Nephron progenitor cell (in vitro differentiated cells): ENCODE measurements around the gene CCDC91.

Experiments used
- DNase-seq: peaks from one replicate; pipeline ENCODE4 v3.0.0; 2021
- H3K27ac Mint-ChIP-seq: 2 replicates; pipeline ENCODE4 v1.8.0; 2021; ENCODE audit warnings: mild to moderate bottlenecking, moderate library complexity, mixed read lengths
- H3K27me3 Mint-ChIP-seq: 2 replicates; pipeline ENCODE4 v1.8.0; 2021; ENCODE audit warnings: mild to moderate bottlenecking, low read depth, mixed read lengths; ENCODE audit not compliant: poor library complexity
- H3K36me3 Mint-ChIP-seq: 2 replicates; pipeline ENCODE4 v1.8.0; 2021; ENCODE audit warnings: low read depth, mixed read lengths
- H3K4me1 Mint-ChIP-seq: 2 replicates; pipeline ENCODE4 v1.8.0; 2021; ENCODE audit warnings: mixed read lengths
- H3K4me3 Mint-ChIP-seq: 2 replicates; pipeline ENCODE4 v1.8.0; 2021; ENCODE audit warnings: mild to moderate bottlenecking, moderate library complexity, mixed read lengths
- H3K9me3 Mint-ChIP-seq: 2 replicates; pipeline ENCODE4 v1.8.0; 2021; ENCODE audit warnings: mild to moderate bottlenecking, moderate library complexity, mixed read lengths
- TF ChIP-seq, protein P1 (sequence below): fragments of 200-600 bp; sonication (generic); IDR thresholded peaks from 2 replicates; pipeline ENCODE4 v1.5.0; 2021; ENCODE audit warnings: antibody characterized with exemption

CCDC91 gene

DNA sequence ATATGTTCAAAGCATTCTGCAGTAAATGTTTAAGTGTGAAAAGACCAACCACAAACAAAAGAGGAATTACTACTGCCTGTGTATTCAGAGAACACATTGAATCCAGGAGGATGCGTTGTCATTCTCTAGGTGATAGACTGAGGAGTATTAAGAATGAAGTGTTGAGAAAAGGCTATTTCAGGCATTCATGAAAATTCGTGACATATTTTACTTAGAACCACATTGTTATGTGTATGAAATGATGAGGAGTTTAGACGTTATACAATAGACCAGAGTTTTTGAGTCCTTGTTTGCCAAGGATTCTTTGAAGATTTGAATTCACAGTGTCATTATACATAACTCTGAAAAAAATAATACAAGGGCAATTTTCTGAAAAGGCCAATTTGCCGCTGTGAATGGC is 251.8 kb downstream of the CCDC91 start:
- TF ChIP-seq, protein P1, sequence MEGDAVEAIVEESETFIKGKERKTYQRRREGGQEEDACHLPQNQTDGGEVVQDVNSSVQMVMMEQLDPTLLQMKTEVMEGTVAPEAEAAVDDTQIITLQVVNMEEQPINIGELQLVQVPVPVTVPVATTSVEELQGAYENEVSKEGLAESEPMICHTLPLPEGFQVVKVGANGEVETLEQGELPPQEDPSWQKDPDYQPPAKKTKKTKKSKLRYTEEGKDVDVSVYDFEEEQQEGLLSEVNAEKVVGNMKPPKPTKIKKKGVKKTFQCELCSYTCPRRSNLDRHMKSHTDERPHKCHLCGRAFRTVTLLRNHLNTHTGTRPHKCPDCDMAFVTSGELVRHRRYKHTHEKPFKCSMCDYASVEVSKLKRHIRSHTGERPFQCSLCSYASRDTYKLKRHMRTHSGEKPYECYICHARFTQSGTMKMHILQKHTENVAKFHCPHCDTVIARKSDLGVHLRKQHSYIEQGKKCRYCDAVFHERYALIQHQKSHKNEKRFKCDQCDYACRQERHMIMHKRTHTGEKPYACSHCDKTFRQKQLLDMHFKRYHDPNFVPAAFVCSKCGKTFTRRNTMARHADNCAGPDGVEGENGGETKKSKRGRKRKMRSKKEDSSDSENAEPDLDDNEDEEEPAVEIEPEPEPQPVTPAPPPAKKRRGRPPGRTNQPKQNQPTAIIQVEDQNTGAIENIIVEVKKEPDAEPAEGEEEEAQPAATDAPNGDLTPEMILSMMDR: no peak
- Mint-ChIP-seq H3K9me3 (no peaks in the 10 kb centered on the region), H3K27me3 (no peaks in the 10 kb centered on the region), H3K4me3 (no peak overlapping the region), H3K27ac (peak overlapping the region; percentile 4), H3K4me1 (no peaks in the 10 kb centered on the region), H3K36me3 (no peaks in the 10 kb centered on the region)
- DNase-seq: no peak

GRCh38 chr12:28443337-28443736 is 253.1 kb downstream of the CCDC91 start:
- no peak for DNase-seq
- Mint-ChIP-seq H3K9me3 (no peaks in the 10 kb centered on the region), H3K4me3 (no peak overlapping the region), H3K36me3 (no peaks in the 10 kb centered on the region), H3K27ac (no peak overlapping the region), H3K27me3 (no peaks in the 10 kb centered on the region), H3K4me1 (no peaks in the 10 kb centered on the region)
- TF ChIP-seq, protein P1: no peak

DNA sequence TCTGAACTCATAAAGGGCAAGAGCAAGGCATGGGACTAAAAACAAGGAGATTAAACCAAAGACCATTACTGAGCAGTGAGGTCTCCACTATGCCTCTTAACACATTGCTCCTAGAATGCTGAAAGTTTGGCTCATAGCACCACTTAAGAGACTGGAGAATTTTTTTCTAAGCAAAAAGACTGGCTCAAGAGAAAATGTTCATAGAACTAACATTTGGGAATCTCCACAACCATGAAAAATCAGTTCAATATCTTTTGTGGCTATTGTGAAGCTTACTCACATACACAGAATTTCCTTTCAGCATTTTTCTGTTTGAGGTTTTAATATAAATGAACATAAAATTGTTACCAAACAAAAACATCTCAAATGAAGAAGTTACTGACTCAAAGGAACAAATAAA is 255.8 kb downstream of the CCDC91 start:
- TF ChIP-seq, protein P1: no peak
- Mint-ChIP-seq H3K36me3 (no peaks in the 10 kb centered on the region), H3K27ac (no peak overlapping the region), H3K27me3 (no peaks in the 10 kb centered on the region), H3K4me1 (no peaks in the 10 kb centered on the region), H3K9me3 (no peaks in the 10 kb centered on the region), H3K4me3 (no peak overlapping the region)
- no peak for DNase-seq

GRCh38 chr12:28453686-28454085 is 263.4 kb downstream of the CCDC91 start:
- no peak for DNase-seq
- no peaks in the 10 kb centered on the region for H3K4me1 Mint-ChIP-seq
- no peaks in the 10 kb centered on the region for H3K36me3 Mint-ChIP-seq
- TF ChIP-seq, protein P1: no peak
- no peak overlapping the region for H3K27ac Mint-ChIP-seq
- no peaks in the 10 kb centered on the region for H3K9me3 Mint-ChIP-seq
- no peaks in the 10 kb centered on the region for H3K27me3 Mint-ChIP-seq
- H3K4me3 Mint-ChIP-seq: no peak overlapping the region

- no peaks in the 10 kb centered on the region for H3K4me1 Mint-ChIP-seq
- no peak for DNase-seq
- TF ChIP-seq, protein P1: no peak
- H3K27ac Mint-ChIP-seq: no peak overlapping the region
- no peak overlapping the region for H3K4me3 Mint-ChIP-seq
- no peaks in the 10 kb centered on the region for H3K9me3 Mint-ChIP-seq
- H3K36me3 Mint-ChIP-seq: no peaks in the 10 kb centered on the region
- H3K27me3 Mint-ChIP-seq: no peaks in the 10 kb centered on the region
Measured at GRCh38 chr12:28456934-28457710, 266.9 kb downstream of the CCDC91 start.

DNA sequence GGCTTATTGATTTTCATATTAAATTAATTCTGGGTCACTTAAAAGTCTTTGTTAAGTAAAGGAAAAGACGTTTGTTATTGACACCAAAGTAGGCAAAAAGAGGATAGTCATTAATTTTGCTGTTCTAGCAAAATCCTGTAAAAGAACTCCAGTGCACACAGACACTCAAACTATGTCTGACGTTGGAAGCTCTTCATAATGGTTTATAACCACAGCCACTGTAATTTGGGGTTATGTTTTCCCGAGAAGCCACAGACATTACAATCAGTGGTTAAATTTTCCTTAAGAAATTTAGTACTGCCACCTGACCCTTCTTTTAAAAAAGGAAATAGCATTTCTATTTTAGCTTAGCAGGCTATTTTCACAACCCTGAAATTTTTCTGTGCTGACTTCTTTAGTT is 267.5 kb downstream of the CCDC91 start:
- TF ChIP-seq, protein P1: no peak
- Mint-ChIP-seq H3K4me1 (no peaks in the 10 kb centered on the region), H3K9me3 (no peaks in the 10 kb centered on the region), H3K27me3 (no peaks in the 10 kb centered on the region), H3K4me3 (no peak overlapping the region), H3K36me3 (no peaks in the 10 kb centered on the region), H3K27ac (no peak overlapping the region)
- DNase-seq: no peak
